Liver (tissue), 9 donors: ENCODE results near the gene CTNNBL1. TPM values are rescaled to one million over a fixed set of nuclear protein-coding genes. Genes with fewer than 3 reads are reported as not detected.

Source experiments
- DNase-seq: peaks from one replicate; pipeline ENCODE4 v3.0.0-alpha.2; 2017; ENCODE audit warnings: low spot score
- H3K27ac ChIP-seq, 2 donors: one replicate each; pipeline ENCODE4 v1.7.0; 2013; ENCODE audit warnings: inconsistent platforms in 2 of 2, low read length in 2 of 2, control low read depth in 1 of 2, low read depth in 1 of 2, mild to moderate bottlenecking in 1 of 2
- H3K27me3 ChIP-seq, 4 donors: one replicate each; pipeline versions ENCODE4 v1.6.1 to v1.7.0; 2013; ENCODE audit warnings: low read length in 3 of 4, inconsistent platforms in 1 of 4, mild to moderate bottlenecking in 1 of 4, moderate library complexity in 1 of 4; ENCODE audit not compliant: control insufficient read depth in 4 of 4, insufficient read depth in 4 of 4
- H3K36me3 ChIP-seq, 4 donors: one replicate each; pipeline versions ENCODE4 v1.6.1 to v1.7.0; 2013; ENCODE audit warnings: low read length in 3 of 4, mild to moderate bottlenecking in 3 of 4, low read depth in 1 of 4, moderate library complexity in 1 of 4; ENCODE audit not compliant: control insufficient read depth in 4 of 4, insufficient read depth in 3 of 4
- H3K4me1 ChIP-seq, 4 donors: one replicate each; pipeline versions ENCODE4 v1.6.1 to v1.7.0; 2013; ENCODE audit warnings: low read length in 3 of 4, mild to moderate bottlenecking in 3 of 4, moderate library complexity in 1 of 4; ENCODE audit not compliant: control insufficient read depth in 4 of 4, insufficient read depth in 4 of 4
- H3K4me3 ChIP-seq, 3 donors: one replicate each; pipeline versions ENCODE4 v1.6.1 to v1.7.0; 2013; ENCODE audit warnings: low read length in 3 of 3, control low read depth in 1 of 3, low read depth in 1 of 3, mild to moderate bottlenecking in 1 of 3
- H3K9ac ChIP-seq, 2 donors: one replicate each; pipeline ENCODE4 v1.7.0; 2013; ENCODE audit warnings: low read length in 2 of 2, mild to moderate bottlenecking in 2 of 2, moderate library complexity in 2 of 2, control low read depth in 1 of 2, low read depth in 1 of 2
- H3K9me3 ChIP-seq, 4 donors: one replicate each; pipeline versions ENCODE4 v1.6.1 to v1.7.0; 2013; ENCODE audit warnings: low read length in 3 of 4; ENCODE audit not compliant: control insufficient read depth in 4 of 4
- ATF3 ChIP-seq: IDR thresholded peaks from 2 replicates; pipeline ENCODE4 v1.6.1; 2016; ENCODE audit warnings: antibody characterized with exemption
- EGR1 ChIP-seq, 2 donors: IDR thresholded peaks; 2 replicates each; pipeline ENCODE4 v1.6.1; 2016 to 2018; ENCODE audit warnings: antibody characterized with exemption in 2 of 2, low read depth in 2 of 2
- FOXA1 ChIP-seq: IDR thresholded peaks from 2 replicates; pipeline ENCODE4 v1.6.1; 2016; ENCODE audit warnings: antibody characterized with exemption
- FOXA2 ChIP-seq: IDR thresholded peaks from 2 replicates; pipeline ENCODE4 v1.6.1; 2016; ENCODE audit warnings: antibody characterized with exemption
- GABPA ChIP-seq, 2 donors: IDR thresholded peaks in 1 of 2; conservative IDR thresholded peaks in 1 of 2; 2 replicates each; pipeline ENCODE4 v1.6.1; 2016; ENCODE audit warnings: antibody characterized with exemption in 2 of 2, mild to moderate bottlenecking in 1 of 2, moderate library complexity in 1 of 2
- HNF4A ChIP-seq, 2 donors: conservative IDR thresholded peaks; 2 replicates each; pipeline ENCODE4 v1.6.1; 2016; ENCODE audit warnings: antibody characterized with exemption in 2 of 2, mild to moderate bottlenecking in 2 of 2
- HNF4G ChIP-seq: IDR thresholded peaks from 2 replicates; pipeline ENCODE4 v1.6.1; 2016; ENCODE audit warnings: antibody characterized with exemption
- NR2F2 ChIP-seq: IDR thresholded peaks from 2 replicates; pipeline ENCODE4 v1.6.1; 2016; ENCODE audit warnings: antibody characterized with exemption
- RAD21 ChIP-seq, 2 donors: IDR thresholded peaks; 2 replicates each; pipeline ENCODE4 v1.6.1; 2016; ENCODE audit warnings: antibody characterized with exemption in 2 of 2, mild to moderate bottlenecking in 2 of 2
- REST ChIP-seq: IDR thresholded peaks from 2 replicates; pipeline ENCODE4 v1.6.1; 2016; ENCODE audit warnings: antibody characterized with exemption, mild to moderate bottlenecking
- RXRA ChIP-seq, 2 donors: IDR thresholded peaks; 2 replicates each; pipeline ENCODE4 v1.6.1; 2017 to 2018; ENCODE audit warnings: antibody characterized with exemption in 2 of 2, mild to moderate bottlenecking in 1 of 2
- SP1 ChIP-seq: IDR thresholded peaks from 2 replicates; pipeline ENCODE4 v1.6.1; 2018; ENCODE audit warnings: antibody characterized with exemption, mild to moderate bottlenecking
- YY1 ChIP-seq: IDR thresholded peaks from 2 replicates; pipeline ENCODE4 v1.6.1; 2016; ENCODE audit warnings: antibody characterized with exemption, mild to moderate bottlenecking
- WGBS: extraction: QIAGEN DNeasy Blood & Tissue Kit; methylation state at CpG from one replicate; pipeline ENCODE4 v1.1.7; 2013; 5-methylcytosine and 5-hydroxymethylcytosine counted together
- polyA plus RNA-seq, 2 donors: library from polyadenylated mRNA; stranded (reverse) in 1 of 2; unstranded in 1 of 2; fragments of 200-250 nt in 1 of 2; fragments of >200 nt in 1 of 2; fragmentation: Nextera tagmentation in 1 of 2; extraction: Ambion mirVana in 1 of 2; gene quantifications; one replicate each; pipeline versions ENCODE4 v1.2.1 to v1.2.3, GENCODE V29; 2013 to 2015
- total RNA-seq, 2 donors: library from RNA; depleted of rRNA; stranded (reverse); fragments of >200 nt; gene quantifications; one replicate each; pipeline ENCODE4 v1.2.3, GENCODE V29; 2014
- TF ChIP-seq, protein P1 (sequence below): IDR thresholded peaks from 2 replicates; pipeline ENCODE4 v1.6.1; 2016; ENCODE audit warnings: antibody characterized with exemption
- TF ChIP-seq, protein P2 (sequence below): fragments of 150-350 bp; IDR thresholded peaks from 2 replicates; pipeline ENCODE4 v1.5.1; 2017; ENCODE audit warnings: improper control_type of control experiment, low read depth, low read length; ENCODE audit not compliant: missing input control
- donor health status: healthy.
- donor health status: healthy.
- donor health status: healthy.
- donor health status: healthy.
- donor health status: healthy.

Gene CTNNBL1
- total and polyA plus RNA-seq, 4 donors, result 18.3 to 25.4 (median 20.3) TPM

DNA sequence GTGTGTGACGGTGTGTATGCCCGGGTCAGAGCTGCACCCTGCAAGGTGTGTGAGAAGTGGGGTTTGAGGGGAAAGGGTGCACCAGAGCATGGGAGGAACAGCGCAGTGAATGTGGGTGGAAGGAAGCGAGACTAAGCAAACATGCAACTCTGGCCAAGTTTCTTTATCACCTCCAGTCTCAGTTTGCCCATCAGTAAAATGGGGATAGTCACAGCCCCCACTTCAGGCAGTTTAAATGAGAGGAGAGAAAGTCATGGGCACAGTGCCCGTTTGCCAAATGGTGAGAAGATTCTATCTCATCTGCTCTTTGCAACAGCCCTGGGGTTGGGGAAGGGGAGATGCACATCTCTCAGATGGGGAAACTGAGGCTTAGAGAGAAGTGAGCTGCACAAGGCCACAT, 196.3 kb downstream of the CTNNBL1 start:
- no peaks in the 10 kb centered on the region for H3K36me3 ChIP-seq

GRCh38 chr20:37890643-37891042, 196.8 kb downstream of the CTNNBL1 start:
- H3K36me3 ChIP-seq, result no peaks in the 10 kb centered on the region
- no peak for DNase-seq
- peaks cover 0 to 13% (median 9%) of the 10 kb centered on the region in 4 donors for H3K4me1 ChIP-seq
- 88% methylated on average over 13 of the region's 13 CpGs for WGBS
- TF ChIP-seq FOXA1, result no peak
- no peak for TF ChIP-seq ATF3
- TF ChIP-seq NR2F2, result no peak
- no peak for TF ChIP-seq GABPA (IDR thresholded peaks at IDR 0.05 in 1 of 2, conservative IDR thresholded peaks at IDR 0.05 in 1 of 2)
- no peaks in the 10 kb centered on the region for H3K9me3 ChIP-seq
- no peak overlapping the region for H3K9ac ChIP-seq
- no peak overlapping the region for H3K4me3 ChIP-seq
- no peak overlapping the region for H3K27ac ChIP-seq
- H3K27me3 ChIP-seq, result no peaks in the 10 kb centered on the region

More for the DNA sequence above, 196.3 kb downstream of the CTNNBL1 start:
- H3K4me1 ChIP-seq, result peaks cover 0 to 13% (median 9%) of the 10 kb centered on the region in 4 donors
- H3K4me3 ChIP-seq, result no peak overlapping the region
- TF ChIP-seq, protein P1, sequence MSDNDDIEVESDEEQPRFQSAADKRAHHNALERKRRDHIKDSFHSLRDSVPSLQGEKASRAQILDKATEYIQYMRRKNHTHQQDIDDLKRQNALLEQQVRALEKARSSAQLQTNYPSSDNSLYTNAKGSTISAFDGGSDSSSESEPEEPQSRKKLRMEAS, result no peak
- TF ChIP-seq, protein P2, sequence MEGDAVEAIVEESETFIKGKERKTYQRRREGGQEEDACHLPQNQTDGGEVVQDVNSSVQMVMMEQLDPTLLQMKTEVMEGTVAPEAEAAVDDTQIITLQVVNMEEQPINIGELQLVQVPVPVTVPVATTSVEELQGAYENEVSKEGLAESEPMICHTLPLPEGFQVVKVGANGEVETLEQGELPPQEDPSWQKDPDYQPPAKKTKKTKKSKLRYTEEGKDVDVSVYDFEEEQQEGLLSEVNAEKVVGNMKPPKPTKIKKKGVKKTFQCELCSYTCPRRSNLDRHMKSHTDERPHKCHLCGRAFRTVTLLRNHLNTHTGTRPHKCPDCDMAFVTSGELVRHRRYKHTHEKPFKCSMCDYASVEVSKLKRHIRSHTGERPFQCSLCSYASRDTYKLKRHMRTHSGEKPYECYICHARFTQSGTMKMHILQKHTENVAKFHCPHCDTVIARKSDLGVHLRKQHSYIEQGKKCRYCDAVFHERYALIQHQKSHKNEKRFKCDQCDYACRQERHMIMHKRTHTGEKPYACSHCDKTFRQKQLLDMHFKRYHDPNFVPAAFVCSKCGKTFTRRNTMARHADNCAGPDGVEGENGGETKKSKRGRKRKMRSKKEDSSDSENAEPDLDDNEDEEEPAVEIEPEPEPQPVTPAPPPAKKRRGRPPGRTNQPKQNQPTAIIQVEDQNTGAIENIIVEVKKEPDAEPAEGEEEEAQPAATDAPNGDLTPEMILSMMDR, result no peak
- TF ChIP-seq RXRA (IDR thresholded peaks at IDR 0.05), result no peak
- TF ChIP-seq SP1, result no peak
- no peak for TF ChIP-seq EGR1 (IDR thresholded peaks at IDR 0.05; ENCODE audit: low read depth in 2 of 2)
- no peak for TF ChIP-seq HNF4G
- no peak for TF ChIP-seq HNF4A (conservative IDR thresholded peaks at IDR 0.05)
- TF ChIP-seq FOXA1, result no peak
- TF ChIP-seq NR2F2, result no peak
- TF ChIP-seq FOXA2, result no peak
- TF ChIP-seq RAD21 (IDR thresholded peaks at IDR 0.05), result no peak
- no peak overlapping the region for H3K9ac ChIP-seq
- 86% methylated on average over 5 of the region's 5 CpGs for WGBS
- H3K27me3 ChIP-seq, result no peaks in the 10 kb centered on the region
- no peaks in the 10 kb centered on the region for H3K9me3 ChIP-seq
- no peak for DNase-seq
- H3K27ac ChIP-seq, result no peak overlapping the region

GRCh38 chr20:37892001-37892400, 198.2 kb downstream of the CTNNBL1 start:
- DNase-seq, result no peak
- Histone ChIP-seq H3K27ac (no peak overlapping the region), H3K27me3 (no peaks in the 10 kb centered on the region), H3K4me3 (no peak overlapping the region), H3K4me1 (peaks cover 0 to under 1% (median 0%) of the 10 kb centered on the region in 4 donors), H3K9ac (no peak overlapping the region), H3K9me3 (no peaks in the 10 kb centered on the region), H3K36me3 (no peaks in the 10 kb centered on the region)
- TF ChIP-seq YY1 (no peak), HNF4A (conservative IDR thresholded peaks at IDR 0.05) (no peak), REST (no peak)
- 72% methylated on average over 9 of the region's 9 CpGs for WGBS
